ENCODE data around the gene GH1.

GRCh38 chr17:63937319-63937718 is 18.7 kb upstream of the GH1 start:
- TF ChIP-seq POLR2AphosphoS5 (IDR thresholded peaks at IDR 0.05; ENCODE audit: low read depth, low read length) (no peak), POLR2A (IDR thresholded peaks at IDR 0.05; ENCODE audit: low read depth, low read length) (no peak)
